ENCODE data around the gene SMPD1. TPM values are rescaled to one million over a fixed set of nuclear protein-coding genes. Genes with fewer than 3 reads are reported as not detected.

The SMPD1 gene
- total and polyA plus RNA-seq, 2 experiments from 2014 or later, result 0.76 to 0.97 TPM

GRCh38 chr11:6427516-6427915 lies 37.2 kb downstream of the SMPD1 start:
- Histone ChIP-seq H4K20me1 (replicated peaks; ENCODE audit: insufficient read depth) (no peaks in the 10 kb centered on the region), H3F3A (replicated peaks; ENCODE audit: low read depth) (no peaks in the 10 kb centered on the region), H3K79me2 (replicated peaks; ENCODE audit: insufficient read depth) (no peaks in the 10 kb centered on the region), H3K27ac (ENCODE audit: low read depth) (no peak overlapping the region), H3K4me2 (no peak overlapping the region), H3K27me3 (ENCODE audit: insufficient read depth) (peaks cover 6% of the 10 kb centered on the region; the same call in 1 of the 2 replicates), H3K36me3 (ENCODE audit: insufficient read depth) (no peaks in the 10 kb centered on the region), H2AFZ (no peak overlapping the region), H3K9me2 (ENCODE audit: insufficient read depth) (no peaks in the 10 kb centered on the region), H3K4me1 (ENCODE audit: insufficient read depth) (no peaks in the 10 kb centered on the region; the same call in 1 of the 2 replicates), H3K4me3 (no peak overlapping the region)
- peaks cover 11% of the 10 kb centered on the region for H3K4me1 Mint-ChIP-seq
- DNase-seq (ENCODE audit: low spot score) (peak; percentile 82), ATAC-seq (peak; percentile 95)
- peaks cover 4% of the 10 kb centered on the region for H3K27me3 Mint-ChIP-seq (ENCODE audit: insufficient read depth, low read depth, poor library complexity)
- no peaks in the 10 kb centered on the region for H3K36me3 Mint-ChIP-seq (ENCODE audit: low read depth)
- H3K4me3 Mint-ChIP-seq, result no peak overlapping the region; the same call in 2 of the 3 replicates
- no peaks in the 10 kb centered on the region for H3K9me3 Mint-ChIP-seq
- peak; percentile 72 for TF ChIP-seq ZNF462 (CRISPR knock-in tag; IDR thresholded peaks at IDR 0.05)
- no peak for TF ChIP-seq POLR2AphosphoS5 (IDR thresholded peaks at IDR 0.05; ENCODE audit: low read depth)
- H3K27ac Mint-ChIP-seq, result no peak overlapping the region

- DNase-seq (ENCODE audit: low spot score) (no peak), ATAC-seq (no peak)
- Histone ChIP-seq H4K20me1 (replicated peaks; ENCODE audit: insufficient read depth) (no peaks in the 10 kb centered on the region), H3K27me3 (ENCODE audit: insufficient read depth) (no peaks in the 10 kb centered on the region), H2AFZ (no peak overlapping the region), H3K9me2 (ENCODE audit: insufficient read depth) (no peaks in the 10 kb centered on the region), H3K4me3 (no peak overlapping the region), H3K4me1 (ENCODE audit: insufficient read depth) (no peaks in the 10 kb centered on the region; the same call in 1 of the 2 replicates), H3K79me2 (replicated peaks; ENCODE audit: insufficient read depth) (no peaks in the 10 kb centered on the region), H3K4me2 (no peak overlapping the region), H3K36me3 (ENCODE audit: insufficient read depth) (no peaks in the 10 kb centered on the region), H3F3A (replicated peaks; ENCODE audit: low read depth) (no peaks in the 10 kb centered on the region), H3K27ac (ENCODE audit: low read depth) (no peak overlapping the region)
- Mint-ChIP-seq H3K9me3 (no peaks in the 10 kb centered on the region), H3K4me1 (peaks cover 11% of the 10 kb centered on the region), H3K27me3 (ENCODE audit: insufficient read depth, low read depth, poor library complexity) (peaks cover 9% of the 10 kb centered on the region), H3K27ac (no peak overlapping the region), H3K4me3 (no peak overlapping the region), H3K36me3 (ENCODE audit: low read depth) (no peaks in the 10 kb centered on the region)
- no peak for TF ChIP-seq NANOG (IDR thresholded peaks at IDR 0.05; ENCODE audit: borderline replicate concordance)
- TF ChIP-seq STAT1 (IDR thresholded peaks at IDR 0.05; ENCODE audit: unreplicated experiment), result no peak
- no peak for TF ChIP-seq ZNF114 (CRISPR knock-in tag; IDR thresholded peaks at IDR 0.05)
- no peak for TF ChIP-seq EZH2 (IDR thresholded peaks at IDR 0.05; ENCODE audit: low read depth, unreplicated experiment)
- TF ChIP-seq CREB1 (CRISPR knock-in tag; IDR thresholded peaks at IDR 0.05; ENCODE audit: low read depth), result no peak
- TF ChIP-seq REST (IDR thresholded peaks at IDR 0.05; ENCODE audit: unreplicated experiment), result no peak
- TF ChIP-seq ZNF331 (CRISPR knock-in tag; IDR thresholded peaks at IDR 0.05; ENCODE audit: low read depth), result no peak
Observed at GRCh38 chr11:6431861-6432260, 41.6 kb downstream of the SMPD1 start.

All from GM23338 (cell line).